Psoas muscle (tissue), 8 donors: ENCODE results near the gene E2F6. TPM values are rescaled to one million over a fixed set of nuclear protein-coding genes. Genes with fewer than 3 reads are reported as not detected.
A peak's percentile ranks its signal among the peaks of the same experiment; 100 is the strongest.

Experiments
- ATAC-seq, 4 donors: fragments of 200-7000 bp; cut with Tn5 transposase; one replicate each; pipeline ENCODE4 v1.9.1; 2020; ENCODE audit warnings: moderate library complexity in 3 of 4, mild to moderate bottlenecking in 2 of 4
- DNase-seq, 2 donors: peaks; one replicate each; pipeline ENCODE4 v3.0.0-alpha.2; 2020
- H3K27ac ChIP-seq: fragments of 200-600 bp; one replicate; pipeline ENCODE4 v1.8.0; 2022
- H3K27me3 ChIP-seq, 3 donors: fragments of 200-600 bp in 1 of 3; one replicate each; pipeline versions ENCODE4 v1.6.1 to v1.8.0; 2013 to 2022; ENCODE audit warnings: low read length in 2 of 3, mild to moderate bottlenecking in 2 of 3, moderate library complexity in 1 of 3; ENCODE audit not compliant: insufficient read depth in 3 of 3
- H3K36me3 ChIP-seq, 2 donors: fragments of 200-600 bp in 1 of 2; one replicate each; pipeline versions ENCODE4 v1.6.1 to v1.8.0; 2013 to 2022; ENCODE audit warnings: low read depth in 1 of 2, mild to moderate bottlenecking in 1 of 2, moderate library complexity in 1 of 2; ENCODE audit not compliant: insufficient read depth in 1 of 2
- H3K4me1 ChIP-seq: fragments of 200-600 bp; one replicate; pipeline ENCODE4 v1.8.0; 2022
- H3K4me3 ChIP-seq: fragments of 200-600 bp; one replicate; pipeline ENCODE4 v1.8.0; 2022; ENCODE audit warnings: mild to moderate bottlenecking
- H3K9me3 ChIP-seq: fragments of 200-600 bp; one replicate; pipeline ENCODE4 v1.8.0; 2022
- CTCF ChIP-seq: fragments of 200-600 bp; IDR thresholded peaks from one replicate; pipeline ENCODE4 v1.8.0; 2022; ENCODE audit warnings: antibody characterized with exemption
- WGBS, 3 donors: extraction: QIAGEN DNeasy Blood & Tissue Kit; methylation state at CpG; one replicate each; pipeline versions ENCODE4 v1.1.6 to v1.1.7; 2013; 5-methylcytosine and 5-hydroxymethylcytosine counted together
- intact Hi-C, 2 donors: fragments of 100-400 bp; cut with DNase I; formaldehyde crosslinking; loops; one replicate each; pipeline versions ENCODE4 v1.11.0 to v1.14.2; 2022
- polyA plus RNA-seq, 3 donors: library from polyadenylated mRNA; stranded (reverse); fragments of 200-250 nt; gene quantifications; one replicate each; pipeline ENCODE4 v1.2.3, GENCODE V29; 2013
- total RNA-seq, 4 donors: library from RNA; stranded (reverse); fragmentation: NEBNext Ultra II Directional in 2 of 4; extraction: Animal tissue kit (Norgen Biotek cat#: 25700) in 2 of 4; gene quantifications; one replicate each; pipeline versions ENCODE4 v1.2.1 to v1.2.4, GENCODE V29; 2021 to 2023
- donor health status: healthy with polysubstance abuse.
- donor health status: DM: no; HTN: no; CAD: no; lungs with moderate emphysema.
- donor health status: Bipolar disorder and iron deficiency.
- donor health status: healthy.
- donor health status: DM: yes; HTN: yes; CAD: no.
- donor health status: DM: no; HTN: no; CAD: no.
- donor health status: DM: no; HTN: no; CAD: no.
- donor health status: DM: yes; HTN: yes; CAD: no.

Gene E2F6
- total and polyA plus RNA-seq, 7 donors: 19.5 to 56.4 (median 31.3) TPM

DNA sequence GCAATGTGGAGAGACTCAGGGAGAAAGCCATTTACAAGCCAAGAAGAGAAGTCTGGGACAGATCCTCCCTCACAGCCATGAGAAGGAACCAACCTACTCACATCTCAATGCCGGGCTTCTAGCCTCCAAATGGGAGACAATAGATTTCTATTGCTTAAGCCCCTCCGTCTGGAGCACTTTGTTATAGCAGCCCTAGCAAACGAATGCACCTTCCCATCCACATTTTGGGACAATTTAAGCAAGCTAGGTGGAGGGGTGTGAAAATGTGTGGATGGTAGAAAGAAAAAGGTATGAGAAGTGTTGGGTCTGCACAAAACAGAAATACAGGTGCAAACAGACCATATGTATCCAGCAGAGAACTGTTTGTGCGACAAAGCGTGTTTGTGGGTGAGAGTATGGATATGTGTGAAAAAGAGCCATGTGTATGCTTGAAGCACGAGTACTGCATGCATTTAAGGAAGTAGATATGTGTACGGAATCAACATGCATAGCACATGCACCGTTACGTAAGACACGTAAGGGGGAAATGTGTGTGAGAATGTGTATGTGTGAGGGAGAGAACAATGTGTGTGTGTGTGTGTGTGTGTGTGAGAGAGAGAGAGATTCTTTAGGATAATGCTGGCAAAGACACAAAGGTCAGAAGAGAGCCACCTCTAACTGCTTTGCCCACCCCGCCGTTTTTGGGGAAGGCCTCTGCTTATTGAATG is 13.1 kb upstream of the E2F6 start:
- H3K27me3 ChIP-seq: peaks cover 0 to 4% (median 0%) of the 10 kb centered on the region in 3 donors
- H3K9me3 ChIP-seq: no peaks in the 10 kb centered on the region
- no peak overlapping the region for H3K4me3 ChIP-seq
- peaks cover 3% of the 10 kb centered on the region for H3K4me1 ChIP-seq
- DNase-seq (no peak), ATAC-seq (no peak)
- no peaks in the 10 kb centered on the region for H3K36me3 ChIP-seq
- intact Hi-C loops: loop anchor here (1.0 to 10.0 kb wide), 5 partner anchors 104 to 296 kb away; no protein-coding TSS in a partner anchor
- 79 to 85% (median 81%) methylated on average over 12 of the region's 12 CpGs for WGBS, 3 donors
- no peak overlapping the region for H3K27ac ChIP-seq
- no peak for TF ChIP-seq CTCF

GRCh38 chr2:11477994-11478393 is 12.0 kb upstream of the E2F6 start:
- DNase-seq (peak; percentile 88 to 92), ATAC-seq (peak; percentile 63 to 82 (median 77))
- H3K27me3 ChIP-seq: peaks cover 0 to 4% (median 0%) of the 10 kb centered on the region in 3 donors
- H3K36me3 ChIP-seq: no peaks in the 10 kb centered on the region
- H3K27ac ChIP-seq: no peak overlapping the region
- no peaks in the 10 kb centered on the region for H3K4me1 ChIP-seq
- H3K9me3 ChIP-seq: no peaks in the 10 kb centered on the region
- peak; percentile 95 for TF ChIP-seq CTCF
- 34 to 47% (median 46%) methylated on average over 2 of the region's 2 CpGs for WGBS, 3 donors
- intact Hi-C loops: loop anchor here (1.0 to 10.0 kb wide), 5 partner anchors 105 to 297 kb away; no protein-coding TSS in a partner anchor
- H3K4me3 ChIP-seq: no peak overlapping the region

DNA sequence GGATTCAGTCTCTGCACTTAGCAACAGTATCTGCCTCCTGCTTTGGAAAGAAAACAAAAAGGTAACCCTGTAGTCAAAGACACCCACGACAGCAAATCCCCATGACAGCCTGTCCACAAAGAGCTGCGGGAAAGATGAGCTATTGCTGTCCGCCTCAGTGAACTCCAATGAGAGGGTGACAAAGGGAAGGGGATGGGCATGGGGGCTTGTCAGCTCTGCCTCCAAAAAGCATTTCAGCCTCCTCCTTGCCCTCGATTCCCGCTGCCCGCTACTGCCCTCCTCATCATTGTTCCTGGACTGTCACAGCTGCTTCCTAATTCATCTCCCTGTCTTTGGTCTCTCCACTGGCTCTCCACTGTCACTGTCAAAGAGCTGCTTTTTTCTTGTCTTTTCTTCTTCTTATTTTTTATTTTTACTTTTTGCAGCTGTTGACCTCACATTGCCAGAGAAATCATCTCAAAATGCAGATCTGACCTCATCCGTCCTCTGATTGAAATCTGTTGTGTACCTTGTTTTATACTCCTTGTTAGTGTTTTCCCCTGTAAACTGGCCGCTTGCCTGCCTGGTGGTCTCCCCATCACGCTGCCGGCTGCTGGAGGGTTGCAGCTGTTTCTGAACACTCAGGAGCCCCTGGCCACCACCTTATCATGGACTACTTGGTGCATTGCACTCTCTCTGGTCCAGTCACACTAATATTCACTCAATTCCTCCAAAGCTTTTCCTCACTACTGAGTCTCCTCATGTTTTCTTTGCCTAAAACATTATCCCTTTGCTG is 7.9 kb upstream of the E2F6 start:
- no peak overlapping the region for H3K27ac ChIP-seq
- no peaks in the 10 kb centered on the region for H3K27me3 ChIP-seq
- no peak overlapping the region for H3K4me3 ChIP-seq
- 43 to 56% (median 46%) methylated on average over 10 of the region's 10 CpGs for WGBS, 3 donors
- H3K36me3 ChIP-seq: no peaks in the 10 kb centered on the region
- intact Hi-C loops: loop anchor here (10.0 kb wide), 2 partner anchors 211 to 301 kb away; no protein-coding TSS in a partner anchor
- ATAC-seq: no peak
- TF ChIP-seq CTCF: no peak
- H3K9me3 ChIP-seq: no peaks in the 10 kb centered on the region
- H3K4me1 ChIP-seq: no peaks in the 10 kb centered on the region
- DNase-seq: no peak

- 88 to 91% (median 89%) methylated on average over 6 of the region's 6 CpGs for WGBS, 3 donors
- intact Hi-C loops: no loop called here
Measured at GRCh38 chr2:11467749-11468148, 1.8 kb upstream of the E2F6 start.

More at GRCh38 chr2:11467749-11468148, 1.8 kb upstream of the E2F6 start:
- Histone ChIP-seq H3K27ac (no peak overlapping the region), H3K4me3 (no peak overlapping the region), H3K27me3 (no peaks in the 10 kb centered on the region), H3K4me1 (peaks cover 28% of the 10 kb centered on the region), H3K9me3 (no peaks in the 10 kb centered on the region), H3K36me3 (peaks cover 0 to 12% of the 10 kb centered on the region in 2 donors)
- DNase-seq: no peak
- no peak for TF ChIP-seq CTCF
- ATAC-seq: no peak
